NCI-H82 (cell line): ENCODE data around the gene SLC1A2.
A peak's percentile ranks its signal among the peaks of the same experiment; 100 is the strongest.

Experiments
- DNase-seq: peaks from one replicate; lab custom pipeline; 2025; lab: John Stamatoyannopoulos, UW

SLC1A2 gene

GRCh38 chr11:35324981-35325380, 94.4 kb downstream of the SLC1A2 start:
- no peak for DNase-seq

- no peak for DNase-seq
These were observed 95.0 kb downstream of the SLC1A2 start for GRCh38 chr11:35324183-35324886.

GRCh38 chr11:35323076-35323868, 96.1 kb downstream of the SLC1A2 start:
- DNase-seq, result no peak

- no peak for DNase-seq
These were observed 96.9 kb downstream of the SLC1A2 start for GRCh38 chr11:35322318-35322979.

- DNase-seq, result peak; percentile 67
These were observed 97.6 kb downstream of the SLC1A2 start for GRCh38 chr11:35321532-35322317.

GRCh38 chr11:35321111-35321510, 98.2 kb downstream of the SLC1A2 start:
- no peak for DNase-seq

GRCh38 chr11:35318977-35319925, 100.1 kb downstream of the SLC1A2 start:
- DNase-seq, result peak; percentile 37

- no peak for DNase-seq
These were observed 101.0 kb downstream of the SLC1A2 start for GRCh38 chr11:35318309-35318708.

- DNase-seq, result no peak
These were observed 102.1 kb downstream of the SLC1A2 start for GRCh38 chr11:35317253-35317652.

- no peak for DNase-seq
These were observed 103.2 kb downstream of the SLC1A2 start for GRCh38 chr11:35316161-35316560.

GRCh38 chr11:35313760-35314153, 105.6 kb downstream of the SLC1A2 start:
- no peak for DNase-seq

- DNase-seq, result no peak
These were observed 106.1 kb downstream of the SLC1A2 start for GRCh38 chr11:35313066-35313759.

- no peak for DNase-seq
These were observed 108.0 kb downstream of the SLC1A2 start for GRCh38 chr11:35311331-35311730.

GRCh38 chr11:35308157-35308556, 111.2 kb downstream of the SLC1A2 start:
- no peak for DNase-seq

- DNase-seq, result no peak
These were observed 112.1 kb downstream of the SLC1A2 start for GRCh38 chr11:35307221-35307621.

- DNase-seq, result peak; percentile 57
These were observed 113.5 kb downstream of the SLC1A2 start for GRCh38 chr11:35305670-35306382.

GRCh38 chr11:35304900-35305460, 114.4 kb downstream of the SLC1A2 start:
- DNase-seq, result no peak

- DNase-seq, result no peak
These were observed 115.0 kb downstream of the SLC1A2 start for GRCh38 chr11:35304386-35304775.
